Keratinocyte (primary cell): ENCODE data around the gene HOXB9. TPM values are rescaled to one million over a fixed set of nuclear protein-coding genes. Genes with fewer than 3 reads are reported as not detected.

Experiments used
- DNase-seq: peaks from one replicate; pipeline ENCODE4 v3.0.0-alpha.2; 2011; ENCODE audit warnings: low read depth, missing footprints, low spot score
- FAIRE-seq: peaks from 2 replicates; lab custom pipeline; 2011; peaks lifted over from hg19 to GRCh38; lab: Jason Lieb, UNC
- H2AFZ ChIP-seq: 2 replicates; pipeline ENCODE4 v1.6.0; 2012; ENCODE audit warnings: low read length, control low read depth, inconsistent platforms; ENCODE audit not compliant: control insufficient read depth
- H3K27ac ChIP-seq: 2 replicates; pipeline ENCODE4 v1.5.1; 2011; ENCODE audit warnings: low read length; ENCODE audit not compliant: control insufficient read depth, insufficient read depth
- H3K27me3 ChIP-seq: 3 replicates; pipeline ENCODE4 v1.6.0; 2011; ENCODE audit warnings: low read length; ENCODE audit not compliant: control insufficient read depth, insufficient read depth; ENCODE audit errors: extremely low read depth
- H3K36me3 ChIP-seq, 2 experiments: 2 replicates in 1 of 2; 3 replicates in 1 of 2; pipeline ENCODE4 v1.5.1; 2011; ENCODE audit warnings: low read length in 2 of 2, mild to moderate bottlenecking in 1 of 2; ENCODE audit not compliant: control insufficient read depth in 2 of 2, insufficient read depth in 2 of 2; ENCODE audit errors: extremely low read depth in 1 of 2
- H3K4me1 ChIP-seq: 3 replicates; pipeline ENCODE4 v1.5.1; 2011; ENCODE audit warnings: low read length; ENCODE audit not compliant: control insufficient read depth, insufficient read depth; ENCODE audit errors: extremely low read depth
- H3K4me2 ChIP-seq: 3 replicates; pipeline ENCODE4 v1.6.0; 2011; ENCODE audit warnings: low read depth, low read length; ENCODE audit not compliant: control insufficient read depth, insufficient read depth; ENCODE audit errors: extremely low read depth
- H3K4me3 ChIP-seq, 3 experiments: fragments of 200-600 bp in 1 of 3; sonication (generic) in 1 of 3; 2 replicates in 2 of 3; 3 replicates in 1 of 3; pipeline ENCODE4 v1.5.1; 2011 to 2016; ENCODE audit warnings: low read length in 3 of 3, mild to moderate bottlenecking in 3 of 3, control low read depth in 2 of 3, inconsistent platforms in 1 of 3, low read depth in 1 of 3, mixed read lengths in 1 of 3, mixed run types in 1 of 3, moderate library complexity in 1 of 3; ENCODE audit not compliant: control insufficient read depth in 2 of 3, insufficient read depth in 2 of 3; ENCODE audit errors: extremely low read depth in 1 of 3
- H3K79me2 ChIP-seq: 2 replicates; pipeline ENCODE4 v1.6.0; 2012; ENCODE audit warnings: low read length; ENCODE audit not compliant: control insufficient read depth, insufficient read depth
- H3K9ac ChIP-seq: 3 replicates; pipeline ENCODE4 v1.6.0; 2011; ENCODE audit warnings: low read length; ENCODE audit not compliant: control insufficient read depth, insufficient read depth; ENCODE audit errors: extremely low read depth
- H3K9me1 ChIP-seq: 3 replicates; pipeline ENCODE4 v1.6.0; 2011; ENCODE audit warnings: low read length; ENCODE audit not compliant: control insufficient read depth, insufficient read depth; ENCODE audit errors: extremely low read depth
- H3K9me3 ChIP-seq: 2 replicates; pipeline ENCODE4 v1.5.1; 2012; ENCODE audit warnings: low read depth, low read length; ENCODE audit not compliant: control insufficient read depth
- H4K20me1 ChIP-seq: 3 replicates; pipeline ENCODE4 v1.6.0; 2011; ENCODE audit warnings: low read length; ENCODE audit not compliant: control insufficient read depth, insufficient read depth; ENCODE audit errors: extremely low read depth
- CTCF ChIP-seq, 3 experiments: IDR thresholded peaks in 1 of 3; conservative IDR thresholded peaks in 1 of 3; optimal IDR thresholded peaks in 1 of 3; 2 replicates in 2 of 3; 3 replicates in 1 of 3; pipeline versions ENCODE3 to v1.5.1; 2011; ENCODE audit warnings: low read length in 3 of 3, mild to moderate bottlenecking in 3 of 3, moderate library complexity in 2 of 3, control low read depth in 1 of 3, inconsistent platforms in 1 of 3; ENCODE audit not compliant: insufficient read depth in 2 of 3; ENCODE audit errors: extremely low read depth in 1 of 3
- EZH2 ChIP-seq: IDR thresholded peaks from one replicate; pipeline ENCODE4 v1.6.1; 2012; ENCODE audit warnings: inconsistent platforms, mild to moderate bottlenecking, low read length, moderate library complexity
- dilution Hi-C: fragments of 300-500 bp; cut with MboI; formaldehyde crosslinking; loops from one replicate; pipeline ENCODE4 v1.7.0; 2020; ENCODE audit warnings: low sequenced_read_pairs; ENCODE audit not compliant: extremely low pct_ligation_motif_present
- polyA plus RNA-seq, 5 experiments: library from polyadenylated mRNA; depleted of rRNA in 3 of 5; stranded (reverse) in 3 of 5; stranded (forward) in 1 of 5; unstranded in 1 of 5; fragments of >200 nt; gene quantifications; 1 replicate in 1 of 5; 2 replicates in 3 of 5; 3 replicates in 1 of 5; pipeline versions ENCODE4 v1.2.1 to v1.2.3, GENCODE V29; 2011 to 2012; ENCODE audit warnings: missing spikeins in 2 of 5, low read depth in 1 of 5, low replicate concordance in 1 of 5

The HOXB9 gene
- polyA plus RNA-seq, 1 donor (not counting 4 experiments of a cell fraction or from before 2014, with no cell fraction given) = 0.03 TPM

GRCh38 chr17:48624544-48625494, 1.3 kb downstream of the HOXB9 start:
- H3K4me2 ChIP-seq = peak overlapping the region; percentile 67
- no peaks in the 10 kb centered on the region for H3K9me1 ChIP-seq
- H3K4me1 ChIP-seq = peaks cover 3% of the 10 kb centered on the region
- H3K9ac ChIP-seq = no peak overlapping the region
- no peak overlapping the region for H2AFZ ChIP-seq
- H4K20me1 ChIP-seq = no peaks in the 10 kb centered on the region
- DNase-seq = no peak
- H3K9me3 ChIP-seq = no peaks in the 10 kb centered on the region
- peak overlapping the region; percentile 17 to 52 (median 26) for H3K4me3 ChIP-seq
- no peak overlapping the region for H3K27ac ChIP-seq
- FAIRE-seq = no peak
- TF ChIP-seq CTCF (optimal IDR thresholded peaks at IDR 0.05 in 1 of 3, IDR thresholded peaks at IDR 0.05 in 1 of 3, conservative IDR thresholded peaks at IDR 0.05 in 1 of 3; ENCODE audit: extremely low read depth in 1 of 3, insufficient read depth in 2 of 3, low read length in 3 of 3) (no peak), EZH2 (no peak)
- dilution Hi-C loops = no loop called here
- H3K79me2 ChIP-seq = no peaks in the 10 kb centered on the region
- peaks cover 100% of the 10 kb centered on the region for H3K27me3 ChIP-seq
- H3K36me3 ChIP-seq = no peaks in the 10 kb centered on the region

GRCh38 chr17:48624118-48624517, 2.0 kb downstream of the HOXB9 start:
- no peak overlapping the region for H3K27ac ChIP-seq
- no peak overlapping the region for H2AFZ ChIP-seq
- no peaks in the 10 kb centered on the region for H3K36me3 ChIP-seq
- DNase-seq = no peak
- H3K79me2 ChIP-seq = no peaks in the 10 kb centered on the region
- no peaks in the 10 kb centered on the region for H3K9me3 ChIP-seq
- TF ChIP-seq EZH2 = no peak
- no peak for TF ChIP-seq CTCF (optimal IDR thresholded peaks at IDR 0.05 in 1 of 3, IDR thresholded peaks at IDR 0.05 in 1 of 3, conservative IDR thresholded peaks at IDR 0.05 in 1 of 3; ENCODE audit: extremely low read depth in 1 of 3, insufficient read depth in 2 of 3, low read length in 3 of 3)
- dilution Hi-C loops = no loop called here
- no peak for FAIRE-seq
- H3K9ac ChIP-seq = no peak overlapping the region
- H3K27me3 ChIP-seq = peaks cover 100% of the 10 kb centered on the region
- no peak overlapping the region for H3K4me2 ChIP-seq
- no peak overlapping the region for H3K4me3 ChIP-seq
- peaks cover 3% of the 10 kb centered on the region for H3K4me1 ChIP-seq
- H3K9me1 ChIP-seq = no peaks in the 10 kb centered on the region
- H4K20me1 ChIP-seq = no peaks in the 10 kb centered on the region
